Measurements from ENCODE around the gene PPP1R3F. TPM values are rescaled to one million over a fixed set of nuclear protein-coding genes. Genes with fewer than 3 reads are reported as not detected.

PPP1R3F gene
- total RNA-seq, 1 experiment from 2014 or later = 1.6 TPM

GRCh38 chrX:49284212-49284611, 14.6 kb downstream of the PPP1R3F start:
- Histone ChIP-seq H3K27ac (ENCODE audit: low read depth, low read length) (no peak overlapping the region), H3K4me1 (ENCODE audit: control insufficient read depth in 1 of 2, insufficient read depth in 2 of 2, low read length in 2 of 2) (peaks cover 0 to 4% of the 10 kb centered on the region in 2 experiments; a peak in 1 of 4 replicates), H3K36me3 (ENCODE audit: control insufficient read depth in 1 of 2, insufficient read depth in 2 of 2, low read length in 2 of 2) (no peaks in the 10 kb centered on the region), H3K4me3 (replicated peaks in 1 of 2; ENCODE audit: low read depth in 1 of 2, low read length in 2 of 2) (no peak overlapping the region), H2AFZ (ENCODE audit: low read depth, low read length, poor library complexity, severe bottlenecking) (no peak overlapping the region), H3K9ac (ENCODE audit: low read length) (no peak overlapping the region), H4K20me1 (ENCODE audit: insufficient read depth) (no peaks in the 10 kb centered on the region), H3K4me2 (ENCODE audit: low read length) (no peak overlapping the region), H3K27me3 (ENCODE audit: insufficient read depth, low read length) (no peaks in the 10 kb centered on the region), H3K79me2 (ENCODE audit: insufficient read depth, low read length) (no peaks in the 10 kb centered on the region), H3K9me2 (ENCODE audit: insufficient read depth) (no peaks in the 10 kb centered on the region), H3K9me3 (ENCODE audit: control insufficient read depth in 1 of 2, insufficient read depth in 1 of 2, low read depth in 1 of 2, low read length in 2 of 2) (no peaks in the 10 kb centered on the region)
- DNase-seq (ENCODE audit: low read depth, low spot score) = no peak
- no TSS peak for BruUV-seq (replicated peaks)
- ChIA-PET POLR2A (no interaction called here), CTCF (no interaction called here), RAD21 (ENCODE audit: low non-redundant PET in 1 of 2, low total read pairs in 2 of 2, uncharacterized antibody in 2 of 2, unreplicated experiment in 2 of 2) (no interaction called here)
- ATAC-seq = no peak
- TF ChIP-seq JUND (IDR thresholded peaks at IDR 0.05) (no peak), FOSL1 (IDR thresholded peaks at IDR 0.05; ENCODE audit: low read depth) (no peak), REST (IDR thresholded peaks at IDR 0.05; ENCODE audit: low read depth) (no peak), TCF7L2 (IDR thresholded peaks at IDR 0.05; ENCODE audit: borderline replicate concordance, extremely low read depth, insufficient read depth, insufficient read length) (no peak), EZH2 (IDR thresholded peaks at IDR 0.05) (no peak), EGR1 (IDR thresholded peaks at IDR 0.05; ENCODE audit: low read depth) (no peak), EZH2phosphoT487 (IDR thresholded peaks at IDR 0.05; ENCODE audit: borderline replicate concordance) (no peak), SP1 (IDR thresholded peaks at IDR 0.05; ENCODE audit: low read depth) (no peak), ZFX (IDR thresholded peaks at IDR 0.05) (no peak), POLR2AphosphoS5 (IDR thresholded peaks at IDR 0.05; ENCODE audit: low read depth, low read length) (no peak), MAX (IDR thresholded peaks at IDR 0.05) (no peak), SRF (IDR thresholded peaks at IDR 0.05; ENCODE audit: low read depth) (no peak), SIN3A (IDR thresholded peaks at IDR 0.05; ENCODE audit: low read depth) (no peak), CTCF (IDR thresholded peaks at IDR 0.05 in 2 of 3, conservative IDR thresholded peaks at IDR 0.05 in 1 of 3; ENCODE audit: borderline replicate concordance in 1 of 3, insufficient read depth in 1 of 3, low read depth in 2 of 3, low read length in 2 of 3) (no peak), POLR2A (IDR thresholded peaks at IDR 0.05; ENCODE audit: borderline replicate concordance, extremely low read depth, insufficient read depth, insufficient read length) (no peak)
- intact Hi-C loops (cut with micrococcal nuclease) = no loop called here

Measured in HCT116 (cell line).